ENCODE results near the gene NCAM2. TPM values are rescaled to one million over a fixed set of nuclear protein-coding genes. Genes with fewer than 3 reads are reported as not detected.

NCAM2 gene
- total and polyA plus RNA-seq, 2 experiments from 2014 or later: 0.36 to 0.83 TPM

DNA sequence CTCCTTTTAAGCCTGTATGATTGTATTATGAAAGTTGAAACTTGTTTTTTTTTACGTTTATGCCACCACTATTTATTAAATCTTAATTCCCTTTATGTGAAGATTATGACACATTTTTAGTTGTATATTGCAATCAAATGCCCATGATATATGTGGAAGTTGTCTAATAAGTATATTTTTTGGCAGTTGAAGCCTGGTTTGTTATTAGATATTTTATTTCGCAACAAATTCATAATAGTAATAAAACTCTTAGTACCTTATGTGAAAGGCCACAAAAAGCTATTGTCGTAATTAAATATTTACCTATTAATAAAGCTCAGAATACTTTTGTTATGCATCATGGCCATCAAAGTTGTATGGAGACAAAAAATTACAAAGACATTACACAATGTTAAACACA lies 386.8 kb downstream of the NCAM2 start:
- Mint-ChIP-seq H3K4me3 (no peak overlapping the region), H3K27ac (no peak overlapping the region), H3K4me1 (no peaks in the 10 kb centered on the region), H3K27me3 (ENCODE audit: insufficient read depth, low read depth, poor library complexity) (no peaks in the 10 kb centered on the region), H3K9me3 (no peaks in the 10 kb centered on the region), H3K36me3 (ENCODE audit: low read depth) (no peaks in the 10 kb centered on the region)
- ATAC-seq (no peak), DNase-seq (ENCODE audit: low spot score) (no peak)
- H3K4me1 ChIP-seq (ENCODE audit: insufficient read depth): no peaks in the 10 kb centered on the region
- H3K4me3 ChIP-seq: no peak overlapping the region
- no peak overlapping the region for H2AFZ ChIP-seq
- H3F3A ChIP-seq (replicated peaks; ENCODE audit: low read depth): no peaks in the 10 kb centered on the region
- no peaks in the 10 kb centered on the region for H3K27me3 ChIP-seq (ENCODE audit: insufficient read depth)
- H3K4me2 ChIP-seq: no peak overlapping the region
- no peaks in the 10 kb centered on the region for H4K20me1 ChIP-seq (replicated peaks; ENCODE audit: insufficient read depth)
- no peaks in the 10 kb centered on the region for H3K9me2 ChIP-seq (ENCODE audit: insufficient read depth)
- H3K36me3 ChIP-seq (ENCODE audit: insufficient read depth): no peaks in the 10 kb centered on the region
- no peak for TF ChIP-seq ZNF331 (CRISPR knock-in tag; IDR thresholded peaks at IDR 0.05; ENCODE audit: low read depth)
- TF ChIP-seq, protein P1, sequence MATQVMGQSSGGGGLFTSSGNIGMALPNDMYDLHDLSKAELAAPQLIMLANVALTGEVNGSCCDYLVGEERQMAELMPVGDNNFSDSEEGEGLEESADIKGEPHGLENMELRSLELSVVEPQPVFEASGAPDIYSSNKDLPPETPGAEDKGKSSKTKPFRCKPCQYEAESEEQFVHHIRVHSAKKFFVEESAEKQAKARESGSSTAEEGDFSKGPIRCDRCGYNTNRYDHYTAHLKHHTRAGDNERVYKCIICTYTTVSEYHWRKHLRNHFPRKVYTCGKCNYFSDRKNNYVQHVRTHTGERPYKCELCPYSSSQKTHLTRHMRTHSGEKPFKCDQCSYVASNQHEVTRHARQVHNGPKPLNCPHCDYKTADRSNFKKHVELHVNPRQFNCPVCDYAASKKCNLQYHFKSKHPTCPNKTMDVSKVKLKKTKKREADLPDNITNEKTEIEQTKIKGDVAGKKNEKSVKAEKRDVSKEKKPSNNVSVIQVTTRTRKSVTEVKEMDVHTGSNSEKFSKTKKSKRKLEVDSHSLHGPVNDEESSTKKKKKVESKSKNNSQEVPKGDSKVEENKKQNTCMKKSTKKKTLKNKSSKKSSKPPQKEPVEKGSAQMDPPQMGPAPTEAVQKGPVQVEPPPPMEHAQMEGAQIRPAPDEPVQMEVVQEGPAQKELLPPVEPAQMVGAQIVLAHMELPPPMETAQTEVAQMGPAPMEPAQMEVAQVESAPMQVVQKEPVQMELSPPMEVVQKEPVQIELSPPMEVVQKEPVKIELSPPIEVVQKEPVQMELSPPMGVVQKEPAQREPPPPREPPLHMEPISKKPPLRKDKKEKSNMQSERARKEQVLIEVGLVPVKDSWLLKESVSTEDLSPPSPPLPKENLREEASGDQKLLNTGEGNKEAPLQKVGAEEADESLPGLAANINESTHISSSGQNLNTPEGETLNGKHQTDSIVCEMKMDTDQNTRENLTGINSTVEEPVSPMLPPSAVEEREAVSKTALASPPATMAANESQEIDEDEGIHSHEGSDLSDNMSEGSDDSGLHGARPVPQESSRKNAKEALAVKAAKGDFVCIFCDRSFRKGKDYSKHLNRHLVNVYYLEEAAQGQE (IDR thresholded peaks at IDR 0.05; ENCODE audit: unreplicated experiment): no peak
- TF ChIP-seq JUNB (IDR thresholded peaks at IDR 0.05; ENCODE audit: unreplicated experiment): no peak
- TF ChIP-seq, protein P2, sequence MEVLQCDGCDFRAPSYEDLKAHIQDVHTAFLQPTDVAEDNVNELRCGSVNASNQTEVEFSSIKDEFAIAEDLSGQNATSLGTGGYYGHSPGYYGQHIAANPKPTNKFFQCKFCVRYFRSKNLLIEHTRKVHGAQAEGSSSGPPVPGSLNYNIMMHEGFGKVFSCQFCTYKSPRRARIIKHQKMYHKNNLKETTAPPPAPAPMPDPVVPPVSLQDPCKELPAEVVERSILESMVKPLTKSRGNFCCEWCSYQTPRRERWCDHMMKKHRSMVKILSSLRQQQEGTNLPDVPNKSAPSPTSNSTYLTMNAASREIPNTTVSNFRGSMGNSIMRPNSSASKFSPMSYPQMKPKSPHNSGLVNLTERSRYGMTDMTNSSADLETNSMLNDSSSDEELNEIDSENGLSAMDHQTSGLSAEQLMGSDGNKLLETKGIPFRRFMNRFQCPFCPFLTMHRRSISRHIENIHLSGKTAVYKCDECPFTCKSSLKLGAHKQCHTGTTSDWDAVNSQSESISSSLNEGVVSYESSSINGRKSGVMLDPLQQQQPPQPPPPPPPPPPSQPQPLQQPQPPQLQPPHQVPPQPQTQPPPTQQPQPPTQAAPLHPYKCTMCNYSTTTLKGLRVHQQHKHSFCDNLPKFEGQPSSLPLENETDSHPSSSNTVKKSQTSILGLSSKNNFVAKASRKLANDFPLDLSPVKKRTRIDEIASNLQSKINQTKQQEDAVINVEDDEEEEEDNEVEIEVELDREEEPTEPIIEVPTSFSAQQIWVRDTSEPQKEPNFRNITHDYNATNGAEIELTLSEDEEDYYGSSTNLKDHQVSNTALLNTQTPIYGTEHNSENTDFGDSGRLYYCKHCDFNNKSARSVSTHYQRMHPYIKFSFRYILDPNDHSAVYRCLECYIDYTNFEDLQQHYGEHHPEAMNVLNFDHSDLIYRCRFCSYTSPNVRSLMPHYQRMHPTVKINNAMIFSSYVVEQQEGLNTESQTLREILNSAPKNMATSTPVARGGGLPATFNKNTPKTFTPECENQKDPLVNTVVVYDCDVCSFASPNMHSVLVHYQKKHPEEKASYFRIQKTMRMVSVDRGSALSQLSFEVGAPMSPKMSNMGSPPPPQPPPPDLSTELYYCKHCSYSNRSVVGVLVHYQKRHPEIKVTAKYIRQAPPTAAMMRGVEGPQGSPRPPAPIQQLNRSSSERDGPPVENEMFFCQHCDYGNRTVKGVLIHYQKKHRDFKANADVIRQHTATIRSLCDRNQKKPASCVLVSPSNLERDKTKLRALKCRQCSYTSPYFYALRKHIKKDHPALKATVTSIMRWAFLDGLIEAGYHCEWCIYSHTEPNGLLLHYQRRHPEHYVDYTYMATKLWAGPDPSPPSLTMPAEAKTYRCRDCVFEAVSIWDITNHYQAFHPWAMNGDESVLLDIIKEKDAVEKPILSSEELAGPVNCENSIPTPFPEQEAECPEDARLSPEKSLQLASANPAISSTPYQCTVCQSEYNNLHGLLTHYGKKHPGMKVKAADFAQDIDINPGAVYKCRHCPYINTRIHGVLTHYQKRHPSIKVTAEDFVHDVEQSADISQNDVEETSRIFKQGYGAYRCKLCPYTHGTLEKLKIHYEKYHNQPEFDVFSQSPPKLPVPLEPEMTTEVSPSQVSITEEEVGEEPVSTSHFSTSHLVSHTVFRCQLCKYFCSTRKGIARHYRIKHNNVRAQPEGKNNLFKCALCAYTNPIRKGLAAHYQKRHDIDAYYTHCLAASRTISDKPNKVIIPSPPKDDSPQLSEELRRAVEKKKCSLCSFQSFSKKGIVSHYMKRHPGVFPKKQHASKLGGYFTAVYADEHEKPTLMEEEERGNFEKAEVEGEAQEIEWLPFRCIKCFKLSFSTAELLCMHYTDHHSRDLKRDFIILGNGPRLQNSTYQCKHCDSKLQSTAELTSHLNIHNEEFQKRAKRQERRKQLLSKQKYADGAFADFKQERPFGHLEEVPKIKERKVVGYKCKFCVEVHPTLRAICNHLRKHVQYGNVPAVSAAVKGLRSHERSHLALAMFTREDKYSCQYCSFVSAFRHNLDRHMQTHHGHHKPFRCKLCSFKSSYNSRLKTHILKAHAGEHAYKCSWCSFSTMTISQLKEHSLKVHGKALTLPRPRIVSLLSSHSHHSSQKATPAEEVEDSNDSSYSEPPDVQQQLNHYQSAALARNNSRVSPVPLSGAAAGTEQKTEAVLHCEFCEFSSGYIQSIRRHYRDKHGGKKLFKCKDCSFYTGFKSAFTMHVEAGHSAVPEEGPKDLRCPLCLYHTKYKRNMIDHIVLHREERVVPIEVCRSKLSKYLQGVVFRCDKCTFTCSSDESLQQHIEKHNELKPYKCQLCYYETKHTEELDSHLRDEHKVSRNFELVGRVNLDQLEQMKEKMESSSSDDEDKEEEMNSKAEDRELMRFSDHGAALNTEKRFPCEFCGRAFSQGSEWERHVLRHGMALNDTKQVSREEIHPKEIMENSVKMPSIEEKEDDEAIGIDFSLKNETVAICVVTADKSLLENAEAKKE (CRISPR knock-in tag; IDR thresholded peaks at IDR 0.05): no peak
- no peak for TF ChIP-seq ZNF114 (CRISPR knock-in tag; IDR thresholded peaks at IDR 0.05)
- TF ChIP-seq CREB1 (CRISPR knock-in tag; IDR thresholded peaks at IDR 0.05; ENCODE audit: low read depth): no peak
- TF ChIP-seq, protein P3, sequence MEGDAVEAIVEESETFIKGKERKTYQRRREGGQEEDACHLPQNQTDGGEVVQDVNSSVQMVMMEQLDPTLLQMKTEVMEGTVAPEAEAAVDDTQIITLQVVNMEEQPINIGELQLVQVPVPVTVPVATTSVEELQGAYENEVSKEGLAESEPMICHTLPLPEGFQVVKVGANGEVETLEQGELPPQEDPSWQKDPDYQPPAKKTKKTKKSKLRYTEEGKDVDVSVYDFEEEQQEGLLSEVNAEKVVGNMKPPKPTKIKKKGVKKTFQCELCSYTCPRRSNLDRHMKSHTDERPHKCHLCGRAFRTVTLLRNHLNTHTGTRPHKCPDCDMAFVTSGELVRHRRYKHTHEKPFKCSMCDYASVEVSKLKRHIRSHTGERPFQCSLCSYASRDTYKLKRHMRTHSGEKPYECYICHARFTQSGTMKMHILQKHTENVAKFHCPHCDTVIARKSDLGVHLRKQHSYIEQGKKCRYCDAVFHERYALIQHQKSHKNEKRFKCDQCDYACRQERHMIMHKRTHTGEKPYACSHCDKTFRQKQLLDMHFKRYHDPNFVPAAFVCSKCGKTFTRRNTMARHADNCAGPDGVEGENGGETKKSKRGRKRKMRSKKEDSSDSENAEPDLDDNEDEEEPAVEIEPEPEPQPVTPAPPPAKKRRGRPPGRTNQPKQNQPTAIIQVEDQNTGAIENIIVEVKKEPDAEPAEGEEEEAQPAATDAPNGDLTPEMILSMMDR (conservative IDR thresholded peaks at IDR 0.05; ENCODE audit: low read depth in 2 of 2): no peak
- TF ChIP-seq POLR2AphosphoS5 (IDR thresholded peaks at IDR 0.05; ENCODE audit: low read depth): no peak
- TF ChIP-seq EZH2 (IDR thresholded peaks at IDR 0.05; ENCODE audit: low read depth, unreplicated experiment): no peak
- no peak for TF ChIP-seq STAT1 (IDR thresholded peaks at IDR 0.05; ENCODE audit: unreplicated experiment)
- TF ChIP-seq NANOG (IDR thresholded peaks at IDR 0.05; ENCODE audit: borderline replicate concordance): no peak
- TF ChIP-seq, protein P4, sequence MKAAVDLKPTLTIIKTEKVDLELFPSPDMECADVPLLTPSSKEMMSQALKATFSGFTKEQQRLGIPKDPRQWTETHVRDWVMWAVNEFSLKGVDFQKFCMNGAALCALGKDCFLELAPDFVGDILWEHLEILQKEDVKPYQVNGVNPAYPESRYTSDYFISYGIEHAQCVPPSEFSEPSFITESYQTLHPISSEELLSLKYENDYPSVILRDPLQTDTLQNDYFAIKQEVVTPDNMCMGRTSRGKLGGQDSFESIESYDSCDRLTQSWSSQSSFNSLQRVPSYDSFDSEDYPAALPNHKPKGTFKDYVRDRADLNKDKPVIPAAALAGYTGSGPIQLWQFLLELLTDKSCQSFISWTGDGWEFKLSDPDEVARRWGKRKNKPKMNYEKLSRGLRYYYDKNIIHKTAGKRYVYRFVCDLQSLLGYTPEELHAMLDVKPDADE (IDR thresholded peaks at IDR 0.05): no peak
- TF ChIP-seq EZH2phosphoT487 (IDR thresholded peaks at IDR 0.05; ENCODE audit: unreplicated experiment): no peak
- no peak overlapping the region for H3K27ac ChIP-seq (ENCODE audit: low read depth)
- H3K79me2 ChIP-seq (replicated peaks; ENCODE audit: insufficient read depth): no peaks in the 10 kb centered on the region

Measured in GM23338 (cell line).